Measurements from ENCODE around the gene CCDC190. TPM values are rescaled to one million over a fixed set of nuclear protein-coding genes. Genes with fewer than 3 reads are reported as not detected.

The CCDC190 gene
- total and polyA plus RNA-seq, 9 of the 15 experiments (the other 6 are each of a cell fraction or from before 2014, with no cell fraction given), result not detected

DNA sequence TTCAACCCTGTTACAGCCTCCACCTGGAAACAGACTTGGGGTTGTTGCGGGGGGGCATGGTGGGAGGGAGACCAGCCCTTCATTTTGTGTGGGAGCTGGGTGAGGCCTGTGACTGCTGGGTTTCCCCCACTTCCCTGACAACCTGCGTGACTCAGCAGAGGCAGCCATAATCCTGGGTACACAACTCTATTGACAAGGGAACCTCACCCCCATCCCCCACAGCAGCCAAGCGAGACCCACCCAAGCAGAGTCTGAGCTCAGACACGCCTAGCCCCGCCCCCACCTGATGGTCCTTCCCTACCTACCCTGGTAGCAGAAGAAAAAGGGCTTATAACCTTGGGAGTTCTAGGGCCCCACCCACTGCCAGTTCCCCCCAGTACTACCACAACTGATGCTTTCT, 8.0 kb upstream of the CCDC190 start:
- ChIA-PET POLR2A (interaction anchor here (0.9 kb wide), 1 partner anchor 9 kb away, joined by 3 read pairs; no protein-coding TSS in a partner anchor), CTCF (ENCODE audit: low intra/inter-chr PET ratio) (no interaction called here)
- Histone ChIP-seq H3K9me3 (replicated peaks; ENCODE audit: control insufficient read depth, insufficient read depth, low read depth, low read length) (no peaks in the 10 kb centered on the region; the same call in 1 of the 2 replicates), H3K36me3 (ENCODE audit: control insufficient read depth, insufficient read depth, low read length) (no peaks in the 10 kb centered on the region), H4K20me1 (replicated peaks; ENCODE audit: control insufficient read depth, insufficient read depth, low read length) (no peaks in the 10 kb centered on the region), H3K79me2 (ENCODE audit: control insufficient read depth, insufficient read depth, low read length) (no peaks in the 10 kb centered on the region), H3K4me1 (replicated peaks in 1 of 2; ENCODE audit: control insufficient read depth in 2 of 2, insufficient read depth in 2 of 2, low read length in 2 of 2) (no peaks in the 10 kb centered on the region; a peak in 1 of 5 replicates), H3K27me3 (ENCODE audit: control insufficient read depth in 2 of 2, insufficient read depth in 2 of 2, low read length in 2 of 2) (no peaks in the 10 kb centered on the region), H3K4me3 (no peak overlapping the region), H3K9me1 (ENCODE audit: control insufficient read depth, insufficient read depth, low read length) (no peaks in the 10 kb centered on the region), H3K9ac (ENCODE audit: insufficient read depth in 1 of 2, low read depth in 2 of 2, low read length in 2 of 2) (no peak overlapping the region), H3K27ac (ENCODE audit: extremely low read depth, low read depth, low read length) (no peak overlapping the region), H3K4me2 (ENCODE audit: insufficient read depth, low read length) (no peak overlapping the region), H2AFZ (ENCODE audit: low read depth, low read length) (peak overlapping the region; percentile 54)
- 0% methylated on average over 5 of the region's 5 CpGs for WGBS (ENCODE audit: insufficient coverage, low coverage, missing lambda C conversion rate)
- FAIRE-seq (no peak), DNase-seq (ENCODE audit: extremely low read depth in 1 of 4, low spot score in 3 of 4) (peak in 1 of 4 experiments; percentile 9), ATAC-seq (peak; percentile 28; the same call in 2 of the 3 replicates)
- intact Hi-C loops (cut with micrococcal nuclease) (no loop called here), in situ Hi-C loops (cut with MboI) (no loop called here)
- TF ChIP-seq RBBP5 (IDR thresholded peaks at IDR 0.05; ENCODE audit: borderline replicate concordance, insufficient read depth, low read length, poor library complexity, severe bottlenecking) (no peak), YY1 (IDR thresholded peaks at IDR 0.05; ENCODE audit: borderline replicate concordance in 1 of 3, control insufficient read depth in 1 of 3, extremely low read depth in 1 of 3, insufficient read depth in 3 of 3, insufficient read length in 1 of 3, insufficient replicate concordance in 2 of 3, low read depth in 1 of 3, low read length in 2 of 3) (peak in 1 of 3 experiments; percentile 16), NFE2 (IDR thresholded peaks at IDR 0.05; ENCODE audit: low read depth) (peak; percentile 41)
- BruUV-seq (replicated peaks), result no TSS peak

DNA sequence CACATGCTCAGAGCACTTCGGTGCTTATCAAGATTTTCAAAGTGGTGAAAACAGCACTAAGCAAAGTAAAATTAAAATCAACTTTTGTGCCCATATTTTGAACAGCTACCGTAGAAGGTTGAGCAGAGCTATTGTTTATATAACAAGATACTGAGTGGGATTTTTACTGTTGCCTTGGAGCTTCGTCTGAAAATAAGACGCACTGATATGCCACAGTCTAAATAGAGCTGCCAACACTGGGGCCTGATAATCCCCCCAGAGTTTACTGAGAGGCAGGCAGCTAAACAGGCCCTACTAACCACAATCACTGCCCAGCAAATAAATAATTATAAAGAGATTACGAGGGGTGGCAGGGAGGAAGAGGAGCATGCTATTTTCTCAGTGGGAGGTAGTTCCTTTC, 650 bp upstream of the CCDC190 start:
- Histone ChIP-seq H3K4me1 (replicated peaks in 1 of 2; ENCODE audit: control insufficient read depth in 2 of 2, insufficient read depth in 2 of 2, low read length in 2 of 2) (no peaks in the 10 kb centered on the region), H3K79me2 (ENCODE audit: control insufficient read depth, insufficient read depth, low read length) (no peaks in the 10 kb centered on the region), H3K9me1 (ENCODE audit: control insufficient read depth, insufficient read depth, low read length) (no peaks in the 10 kb centered on the region), H2AFZ (ENCODE audit: low read depth, low read length) (no peak overlapping the region), H4K20me1 (replicated peaks; ENCODE audit: control insufficient read depth, insufficient read depth, low read length) (no peaks in the 10 kb centered on the region), H3K9me3 (replicated peaks; ENCODE audit: control insufficient read depth, insufficient read depth, low read depth, low read length) (no peaks in the 10 kb centered on the region), H3K4me2 (ENCODE audit: insufficient read depth, low read length) (no peak overlapping the region), H3K27me3 (ENCODE audit: control insufficient read depth in 2 of 2, insufficient read depth in 2 of 2, low read length in 2 of 2) (peaks cover 3 to 13% of the 10 kb centered on the region in 2 experiments; a peak in 2 of 5 replicates), H3K36me3 (ENCODE audit: control insufficient read depth, insufficient read depth, low read length) (no peaks in the 10 kb centered on the region), H3K9ac (ENCODE audit: insufficient read depth in 1 of 2, low read depth in 2 of 2, low read length in 2 of 2) (no peak overlapping the region), H3K27ac (ENCODE audit: extremely low read depth, low read depth, low read length) (no peak overlapping the region), H3K4me3 (no peak overlapping the region)
- ATAC-seq (no peak), DNase-seq (ENCODE audit: extremely low read depth in 1 of 4, low spot score in 3 of 4) (no peak), FAIRE-seq (no peak)
- intact Hi-C loops (cut with micrococcal nuclease) (no loop called here), in situ Hi-C loops (cut with MboI) (no loop called here)
- WGBS (ENCODE audit: insufficient coverage, low coverage, missing lambda C conversion rate), result under 1% methylated on average over 5 of the region's 5 CpGs
- BruUV-seq (replicated peaks), result no TSS peak
- POLR2A ChIA-PET, result interaction anchor here (1.0 to 1.3 kb wide), 2 partner anchors 11 to 13 kb away, joined by 3 read pairs; no protein-coding TSS in a partner anchor
- TF ChIP-seq TAF15 (IDR thresholded peaks at IDR 0.05; ENCODE audit: low read depth, low read length), result no peak
- CTCF ChIA-PET (ENCODE audit: low intra/inter-chr PET ratio), result no interaction called here

Measured in K562 (cell line).